Sigmoid colon (tissue), 7 donors: Measurements from ENCODE around the gene HOXB6. TPM values are rescaled to one million over a fixed set of nuclear protein-coding genes. Genes with fewer than 3 reads are reported as not detected.

Source experiments
- DNase-seq: peaks from one replicate; pipeline ENCODE4 v3.0.0-alpha.2; 2019
- H3K27ac ChIP-seq, 4 donors: fragments of 200-600 bp; sonication (generic); one replicate each; pipeline ENCODE4 v1.5.1; 2016 to 2019; ENCODE audit warnings: mild to moderate bottlenecking in 1 of 4
- H3K27me3 ChIP-seq, 3 donors: fragments of 200-600 bp; sonication (generic); one replicate each; pipeline ENCODE4 v1.5.1; 2019; ENCODE audit warnings: mild to moderate bottlenecking in 1 of 3
- H3K36me3 ChIP-seq, 4 donors: fragments of 200-600 bp; sonication (generic); one replicate each; pipeline ENCODE4 v1.5.1; 2016 to 2019
- H3K4me1 ChIP-seq, 4 donors: fragments of 200-600 bp; sonication (generic); one replicate each; pipeline ENCODE4 v1.5.1; 2017 to 2019
- H3K4me3 ChIP-seq, 4 donors: fragments of 200-600 bp; sonication (generic); one replicate each; pipeline ENCODE4 v1.5.1; 2017 to 2019; ENCODE audit warnings: mild to moderate bottlenecking in 2 of 4, moderate library complexity in 1 of 4
- H3K9me3 ChIP-seq, 4 donors: fragments of 200-600 bp in 3 of 4; sonication (generic) in 3 of 4; one replicate each; pipeline versions ENCODE4 v1.5.1 to v1.6.1; 2013 to 2019
- CTCF ChIP-seq, 4 experiments: fragments of 450-650 bp in 3 of 4; fragments of 200-600 bp in 1 of 4; IDR thresholded peaks; one replicate each; pipeline ENCODE4 v1.5.1; 2016 to 2019; ENCODE audit warnings: antibody characterized with exemption in 4 of 4, mild to moderate bottlenecking in 3 of 4, moderate library complexity in 2 of 4
- EP300 ChIP-seq, 4 donors: sonication (generic); formaldehyde crosslinking; IDR thresholded peaks; one replicate each; pipeline ENCODE4 v1.6.1; 2017; ENCODE audit warnings: antibody characterized with exemption in 4 of 4
- POLR2A ChIP-seq, 2 donors: fragments of 450-650 bp; IDR thresholded peaks; one replicate each; pipeline ENCODE4 v1.6.1; 2016; ENCODE audit warnings: antibody characterized with exemption in 2 of 2, mild to moderate bottlenecking in 2 of 2, moderate library complexity in 2 of 2
- POLR2AphosphoS5 ChIP-seq, 4 donors: sonication (generic); formaldehyde crosslinking; IDR thresholded peaks; one replicate each; pipeline ENCODE4 v1.6.1; 2017; ENCODE audit warnings: antibody characterized with exemption in 4 of 4
- WGBS, 2 donors: extraction: QIAGEN DNeasy Blood & Tissue Kit; methylation state at CpG; one replicate each; pipeline ENCODE4 v1.1.7; 2013; 5-methylcytosine and 5-hydroxymethylcytosine counted together
- intact Hi-C: fragments of 100-400 bp; cut with DNase I; formaldehyde crosslinking; loops from one replicate; pipeline ENCODE4 v1.15.1; 2023
- polyA plus RNA-seq, 3 donors: library from polyadenylated mRNA; stranded (reverse); fragments of 200-250 nt; gene quantifications; one replicate each; pipeline ENCODE4 v1.2.3, GENCODE V29; 2013
- total RNA-seq, 4 donors: library from RNA; depleted of rRNA; stranded (reverse); fragments of >200 nt; gene quantifications; one replicate each; pipeline ENCODE4 v1.1.0, GENCODE V29; 2016
- donor health status: healthy with polysubstance abuse.
- donor health status: Bipolar disorder and iron deficiency.
- donor health status: healthy.

HOXB6 gene
- total and polyA plus RNA-seq, 7 donors: 6.0 to 28.5 (median 10.2) TPM

GRCh38 chr17:48555258-48556228, 49.2 kb downstream of the HOXB6 start:
- H3K36me3 ChIP-seq: peaks cover 0 to 3% (median 1%) of the 10 kb centered on the region in 4 donors
- H3K27ac ChIP-seq: peak overlapping the region; percentile 94 to 99 (median 96)
- 15 to 32% methylated on average over 36 of the region's 36 CpGs for WGBS, 2 donors
- DNase-seq: no peak
- H3K27me3 ChIP-seq: no peaks in the 10 kb centered on the region
- no peaks in the 10 kb centered on the region for H3K9me3 ChIP-seq
- peak overlapping the region; percentile 41 to 52 (median 50) for H3K4me3 ChIP-seq
- peaks cover 0 to 98% (median 89%) of the 10 kb centered on the region in 4 donors for H3K4me1 ChIP-seq
- intact Hi-C loops: no loop called here
- TF ChIP-seq POLR2AphosphoS5 (IDR thresholded peaks at IDR 0.05) (peak; percentile 67 to 80 (median 76)), EP300 (IDR thresholded peaks at IDR 0.05) (no peak), CTCF (IDR thresholded peaks at IDR 0.05) (peak in 2 of 4 experiments; percentile 17 to 55), POLR2A (IDR thresholded peaks at IDR 0.05) (no peak)

GRCh38 chr17:48554412-48555257, 50.2 kb downstream of the HOXB6 start:
- peak overlapping the region; percentile 94 to 99 (median 96) for H3K27ac ChIP-seq
- WGBS, 2 donors: 74 to 84% methylated on average over 44 of the region's 44 CpGs
- H3K9me3 ChIP-seq: no peaks in the 10 kb centered on the region
- peak; percentile 71 for DNase-seq
- peaks cover 0 to 98% (median 89%) of the 10 kb centered on the region in 4 donors for H3K4me1 ChIP-seq
- intact Hi-C loops: no loop called here
- no peak for TF ChIP-seq CTCF (IDR thresholded peaks at IDR 0.05)
- TF ChIP-seq EP300 (IDR thresholded peaks at IDR 0.05): no peak
- TF ChIP-seq POLR2A (IDR thresholded peaks at IDR 0.05): no peak
- no peak for TF ChIP-seq POLR2AphosphoS5 (IDR thresholded peaks at IDR 0.05)
- peaks cover 0 to 10% (median 3%) of the 10 kb centered on the region in 4 donors for H3K36me3 ChIP-seq
- peak overlapping the region; percentile 41 to 52 (median 50) for H3K4me3 ChIP-seq
- no peaks in the 10 kb centered on the region for H3K27me3 ChIP-seq

GRCh38 chr17:48553826-48554225, 51.0 kb downstream of the HOXB6 start:
- DNase-seq: no peak
- no peak for TF ChIP-seq EP300 (IDR thresholded peaks at IDR 0.05)
- TF ChIP-seq POLR2AphosphoS5 (IDR thresholded peaks at IDR 0.05): no peak
- TF ChIP-seq CTCF (IDR thresholded peaks at IDR 0.05): no peak
- no peak for TF ChIP-seq POLR2A (IDR thresholded peaks at IDR 0.05)
- H3K4me1 ChIP-seq: peaks cover 0 to 98% (median 88%) of the 10 kb centered on the region in 4 donors
- H3K27ac ChIP-seq: peak overlapping the region; percentile 94 to 99 (median 96)
- peaks cover 0 to 10% (median 3%) of the 10 kb centered on the region in 4 donors for H3K36me3 ChIP-seq
- no peaks in the 10 kb centered on the region for H3K27me3 ChIP-seq
- no peaks in the 10 kb centered on the region for H3K9me3 ChIP-seq
- H3K4me3 ChIP-seq: peak overlapping the region; percentile 41 to 52 (median 50)
- 75 to 89% methylated on average over 1 of the region's 1 CpG for WGBS, 2 donors
- intact Hi-C loops: no loop called here

- no peak for TF ChIP-seq POLR2A (IDR thresholded peaks at IDR 0.05)
- no peak for TF ChIP-seq POLR2AphosphoS5 (IDR thresholded peaks at IDR 0.05)
- no peak for TF ChIP-seq CTCF (IDR thresholded peaks at IDR 0.05)
- no peak for TF ChIP-seq EP300 (IDR thresholded peaks at IDR 0.05)
- intact Hi-C loops: no loop called here
- peaks cover 0 to 97% (median 88%) of the 10 kb centered on the region in 4 donors for H3K4me1 ChIP-seq
- H3K27me3 ChIP-seq: no peaks in the 10 kb centered on the region
- H3K4me3 ChIP-seq: peak overlapping the region; percentile 7 to 49 (median 36)
- H3K9me3 ChIP-seq: no peaks in the 10 kb centered on the region
- peak; percentile 68 for DNase-seq
- H3K36me3 ChIP-seq: peaks cover 0 to 10% (median 3%) of the 10 kb centered on the region in 4 donors
- H3K27ac ChIP-seq: peak overlapping the region; percentile 94 to 99 (median 96)
- WGBS, 2 donors: 79 to 85% methylated on average over 5 of the region's 5 CpGs
Observed at GRCh38 chr17:48553190-48553547, 51.6 kb downstream of the HOXB6 start.
